SU-DHL-6 (cell line): ENCODE data around the gene EPHB1.

Source experiments
- H2AFZ ChIP-seq: fragments of 200-600 bp; sonication (generic); 2 replicates; pipeline ENCODE4 v1.6.1; 2014; ENCODE audit warnings: low read depth, mild to moderate bottlenecking, moderate library complexity, mixed read lengths, antibody characterized with exemption, low read length; ENCODE audit not compliant: severe bottlenecking
- H3F3A ChIP-seq: fragments of 200-600 bp; shearing (Covaris generic); 2 replicates; pipeline ENCODE4 v1.6.0; 2016; ENCODE audit warnings: antibody characterized with exemption, mild to moderate bottlenecking; ENCODE audit not compliant: insufficient read depth
- H3K27ac ChIP-seq: fragments of 200-600 bp; sonication (generic); 2 replicates; pipeline ENCODE4 v1.5.1; 2016; ENCODE audit warnings: low read depth, mild to moderate bottlenecking, low read length, moderate library complexity, mixed read lengths
- H3K27me3 ChIP-seq: fragments of 200-600 bp; sonication (generic), shearing (Covaris generic); 2 replicates; pipeline ENCODE4 v1.6.0; 2014; ENCODE audit warnings: mild to moderate bottlenecking, low read length
- H3K36me3 ChIP-seq: fragments of 200-600 bp; sonication (generic); 2 replicates; pipeline ENCODE4 v1.6.1; 2014; ENCODE audit warnings: mild to moderate bottlenecking, low read length, mixed read lengths
- H3K4me2 ChIP-seq: fragments of 300-600, 200-600 bp; shearing (Covaris generic), sonication (generic); 2 replicates; pipeline ENCODE4 v1.6.0; 2014; ENCODE audit warnings: low read length, low read depth, mild to moderate bottlenecking; ENCODE audit not compliant: poor library complexity, severe bottlenecking
- H3K4me3 ChIP-seq: fragments of 200-600 bp; sonication (generic); 2 replicates; pipeline ENCODE4 v1.5.1; 2014; ENCODE audit warnings: antibody characterized with exemption, low read length, mild to moderate bottlenecking, mixed read lengths; ENCODE audit not compliant: insufficient read depth, poor library complexity, severe bottlenecking
- H3K79me2 ChIP-seq: fragments of 200-600 bp; sonication (generic); 2 replicates; pipeline ENCODE4 v1.6.1; 2014; ENCODE audit warnings: mild to moderate bottlenecking, low read length, moderate library complexity; ENCODE audit not compliant: insufficient read depth
- H3K9ac ChIP-seq: fragments of 200-600 bp; sonication (generic); 2 replicates; pipeline ENCODE4 v1.7.0; 2014; ENCODE audit warnings: mild to moderate bottlenecking, low read length
- H3K9me2 ChIP-seq: fragments of 200-600 bp; sonication (generic); replicated peaks from 2 replicates; pipeline ENCODE4 v1.6.1; 2014; ENCODE audit warnings: low read length; ENCODE audit not compliant: insufficient read depth
- H3K9me3 ChIP-seq: fragments of 200-600 bp; sonication (generic); 2 replicates; pipeline ENCODE4 v1.6.1; 2014; ENCODE audit warnings: low read length, mixed read lengths; ENCODE audit not compliant: insufficient read depth
- H4K20me1 ChIP-seq: fragments of 200-600 bp; sonication (generic); 2 replicates; pipeline ENCODE4 v1.6.1; 2014; ENCODE audit warnings: low read depth, mild to moderate bottlenecking, antibody characterized with exemption, low read length, moderate library complexity, mixed read lengths
- CTCF ChIP-seq: fragments of 200-600 bp; sonication (generic); IDR thresholded peaks from one replicate; pipeline ENCODE4 v1.5.1; 2017; ENCODE audit warnings: antibody characterized with exemption, mild to moderate bottlenecking, low read length, moderate library complexity; ENCODE audit not compliant: insufficient read depth, poor library complexity, severe bottlenecking
- EZH2phosphoT487 ChIP-seq: fragments of 200-600 bp; sonication (generic), shearing (Covaris generic); conservative IDR thresholded peaks from 2 replicates; pipeline ENCODE4 v1.6.1; 2018; ENCODE audit warnings: mild to moderate bottlenecking, antibody characterized with exemption, low read length, moderate library complexity, mixed read lengths

Gene EPHB1

GRCh38 chr3:135238871-135239614 is 444.0 kb downstream of the EPHB1 start:
- no peak overlapping the region for H3K4me2 ChIP-seq
- no peaks in the 10 kb centered on the region for H3K27me3 ChIP-seq
- no peak overlapping the region for H3K4me3 ChIP-seq
- H3F3A ChIP-seq = no peaks in the 10 kb centered on the region
- H3K27ac ChIP-seq = no peak overlapping the region
- H3K36me3 ChIP-seq = no peaks in the 10 kb centered on the region
- no peaks in the 10 kb centered on the region for H3K9me3 ChIP-seq
- H2AFZ ChIP-seq = no peak overlapping the region
- H3K79me2 ChIP-seq = no peaks in the 10 kb centered on the region
- TF ChIP-seq CTCF (no peak), EZH2phosphoT487 (no peak)
- no peaks in the 10 kb centered on the region for H3K9me2 ChIP-seq
- H4K20me1 ChIP-seq = no peaks in the 10 kb centered on the region
- no peak overlapping the region for H3K9ac ChIP-seq

- H3K79me2 ChIP-seq = no peaks in the 10 kb centered on the region
- TF ChIP-seq CTCF = no peak
- TF ChIP-seq EZH2phosphoT487 = no peak
- H3K27me3 ChIP-seq = no peaks in the 10 kb centered on the region
- H3K9ac ChIP-seq = no peak overlapping the region
- H3K9me3 ChIP-seq = no peaks in the 10 kb centered on the region
- no peak overlapping the region for H3K27ac ChIP-seq
- H3K4me3 ChIP-seq = no peak overlapping the region
- no peaks in the 10 kb centered on the region for H3K36me3 ChIP-seq
- H4K20me1 ChIP-seq = no peaks in the 10 kb centered on the region
- H3F3A ChIP-seq = no peaks in the 10 kb centered on the region
- H2AFZ ChIP-seq = no peak overlapping the region
- H3K4me2 ChIP-seq = no peak overlapping the region
- no peaks in the 10 kb centered on the region for H3K9me2 ChIP-seq
These were observed 444.5 kb downstream of the EPHB1 start for GRCh38 chr3:135239615-135239884.

- Histone ChIP-seq H3K9ac (no peak overlapping the region), H3K4me3 (no peak overlapping the region), H3K4me2 (no peak overlapping the region), H4K20me1 (no peaks in the 10 kb centered on the region), H3K9me2 (no peaks in the 10 kb centered on the region), H2AFZ (no peak overlapping the region), H3K36me3 (no peaks in the 10 kb centered on the region), H3K9me3 (no peaks in the 10 kb centered on the region), H3K27me3 (no peaks in the 10 kb centered on the region), H3K27ac (no peak overlapping the region), H3K79me2 (no peaks in the 10 kb centered on the region), H3F3A (no peaks in the 10 kb centered on the region)
- TF ChIP-seq EZH2phosphoT487 (no peak), CTCF (no peak)
These were observed 445.4 kb downstream of the EPHB1 start for GRCh38 chr3:135240426-135240825.
